Measurements from ENCODE around the gene PCNP. TPM values are rescaled to one million over a fixed set of nuclear protein-coding genes. Genes with fewer than 3 reads are reported as not detected.

Gene PCNP
- total and polyA plus RNA-seq, 2 donors (not counting 1 experiment from before 2014, with no cell fraction given) = 39.1 to 156 TPM

GRCh38 chr3:101623656-101624055, 49.7 kb downstream of the PCNP start:
- Histone ChIP-seq H3K9ac (ENCODE audit: low read length) (no peak overlapping the region), H2AFZ (ENCODE audit: insufficient read depth, low read depth, low read length, poor library complexity, severe bottlenecking) (no peak overlapping the region), H3K27me3 (replicated peaks in 1 of 4; ENCODE audit: control extremely low read depth in 1 of 4, control insufficient read depth in 3 of 4, insufficient read depth in 4 of 4, low read length in 3 of 4) (no peaks in the 10 kb centered on the region), H3K79me2 (ENCODE audit: control insufficient read depth, insufficient read depth, low read length) (no peaks in the 10 kb centered on the region), H3K4me3 (ENCODE audit: control extremely low read depth in 1 of 5, extremely low read depth in 1 of 5, insufficient read depth in 1 of 5, low read depth in 2 of 5, low read length in 4 of 5) (no peak overlapping the region), H3K4me1 (ENCODE audit: control insufficient read depth in 2 of 2, insufficient read depth in 2 of 2, low read length in 2 of 2) (no peaks in the 10 kb centered on the region), H3K36me3 (replicated peaks in 1 of 2; ENCODE audit: control extremely low read depth in 1 of 2, control insufficient read depth in 1 of 2, extremely low read depth in 1 of 2, insufficient read depth in 2 of 2, low read length in 1 of 2) (no peaks in the 10 kb centered on the region), H4K20me1 (ENCODE audit: control insufficient read depth, insufficient read depth, low read length, poor library complexity, severe bottlenecking) (no peaks in the 10 kb centered on the region), H3K4me2 (replicated peaks; ENCODE audit: low read depth, low read length, poor library complexity, severe bottlenecking) (no peak overlapping the region), H3K9me3 (ENCODE audit: control extremely low read depth in 1 of 3, control insufficient read depth in 2 of 3, insufficient read depth in 1 of 3, low read length in 2 of 3) (peaks cover 0 to 11% (median 1%) of the 10 kb centered on the region in 3 donors), H3K27ac (ENCODE audit: low read length in 2 of 2) (no peak overlapping the region)
- Mint-ChIP-seq H3K27me3 (no peaks in the 10 kb centered on the region), H3K4me1 (no peaks in the 10 kb centered on the region), H3K9me3 (ENCODE audit: insufficient read depth) (peaks cover 4% of the 10 kb centered on the region), H3K27ac (no peak overlapping the region), H3K4me3 (no peak overlapping the region)
- CTCF ChIA-PET = no interaction called here
- ATAC-seq (ENCODE audit: low read depth) (no peak), DNase-seq (no peak)
- no CpG with 5 or more reads among the region's 1 CpG for WGBS (ENCODE audit: insufficient coverage)
- no peak for TF ChIP-seq EZH2 (IDR thresholded peaks at IDR 0.05; ENCODE audit: borderline replicate concordance, insufficient read depth, low read depth, low read length, poor library complexity, severe bottlenecking)
- no peak for TF ChIP-seq CTCF (IDR thresholded peaks at IDR 0.05)
- POLR2A ChIA-PET = no interaction called here
- intact Hi-C loops (cut with micrococcal nuclease) = no loop called here

GRCh38 chr3:101624857-101625256, 50.9 kb downstream of the PCNP start:
- Histone ChIP-seq H4K20me1 (ENCODE audit: control insufficient read depth, insufficient read depth, low read length, poor library complexity, severe bottlenecking) (no peaks in the 10 kb centered on the region), H3K9me3 (ENCODE audit: control extremely low read depth in 1 of 3, control insufficient read depth in 2 of 3, insufficient read depth in 1 of 3, low read length in 2 of 3) (peaks cover 0 to 7% (median 1%) of the 10 kb centered on the region in 3 donors), H3K27me3 (replicated peaks in 1 of 4; ENCODE audit: control extremely low read depth in 1 of 4, control insufficient read depth in 3 of 4, insufficient read depth in 4 of 4, low read length in 3 of 4) (no peaks in the 10 kb centered on the region), H3K36me3 (replicated peaks in 1 of 2; ENCODE audit: control extremely low read depth in 1 of 2, control insufficient read depth in 1 of 2, extremely low read depth in 1 of 2, insufficient read depth in 2 of 2, low read length in 1 of 2) (no peaks in the 10 kb centered on the region), H3K79me2 (ENCODE audit: control insufficient read depth, insufficient read depth, low read length) (no peaks in the 10 kb centered on the region), H2AFZ (ENCODE audit: insufficient read depth, low read depth, low read length, poor library complexity, severe bottlenecking) (no peak overlapping the region), H3K4me3 (ENCODE audit: control extremely low read depth in 1 of 5, extremely low read depth in 1 of 5, insufficient read depth in 1 of 5, low read depth in 2 of 5, low read length in 4 of 5) (no peak overlapping the region), H3K4me2 (replicated peaks; ENCODE audit: low read depth, low read length, poor library complexity, severe bottlenecking) (no peak overlapping the region), H3K9ac (ENCODE audit: low read length) (no peak overlapping the region), H3K4me1 (ENCODE audit: control insufficient read depth in 2 of 2, insufficient read depth in 2 of 2, low read length in 2 of 2) (no peaks in the 10 kb centered on the region), H3K27ac (ENCODE audit: low read length in 2 of 2) (no peak overlapping the region)
- Mint-ChIP-seq H3K27me3 (no peaks in the 10 kb centered on the region), H3K4me1 (no peaks in the 10 kb centered on the region), H3K27ac (no peak overlapping the region), H3K9me3 (ENCODE audit: insufficient read depth) (no peaks in the 10 kb centered on the region), H3K4me3 (no peak overlapping the region)
- DNase-seq (no peak), ATAC-seq (ENCODE audit: low read depth) (no peak)
- no peak for TF ChIP-seq EZH2 (IDR thresholded peaks at IDR 0.05; ENCODE audit: borderline replicate concordance, insufficient read depth, low read depth, low read length, poor library complexity, severe bottlenecking)
- no peak for TF ChIP-seq CTCF (IDR thresholded peaks at IDR 0.05)
- POLR2A ChIA-PET = no interaction called here
- 100% methylated on average over 2 of the region's 2 CpGs for WGBS (ENCODE audit: insufficient coverage)
- intact Hi-C loops (cut with micrococcal nuclease) = no loop called here
- CTCF ChIA-PET = no interaction called here
